PC-3 (cell line): Measurements from ENCODE around the gene ZC3HAV1L.

Experiments
- CTCF ChIP-seq: fragments of 300-600 bp; sonication (generic); conservative IDR thresholded peaks from 2 replicates; pipeline ENCODE4 v1.5.1; 2017; ENCODE audit warnings: antibody characterized with exemption, low read depth, mild to moderate bottlenecking, low read length
- EZH2 ChIP-seq: fragments of 300-600 bp; sonication (generic); IDR thresholded peaks from one replicate; pipeline ENCODE4 v1.6.1; 2017; ENCODE audit warnings: antibody characterized with exemption, mild to moderate bottlenecking, low read length; ENCODE audit not compliant: unreplicated experiment
- EZH2phosphoT487 ChIP-seq: fragments of 300-600 bp; sonication (generic); IDR thresholded peaks from 2 replicates; pipeline ENCODE4 v1.6.1; 2018; ENCODE audit warnings: mild to moderate bottlenecking, antibody characterized with exemption, low read length, borderline replicate concordance

GRCh38 chr7:139041378-139042085 lies 5.7 kb upstream of the ZC3HAV1L start:
- TF ChIP-seq CTCF (no peak), EZH2phosphoT487 (no peak), EZH2 (no peak)
